ENCODE results near the gene SIRT1. TPM values are rescaled to one million over a fixed set of nuclear protein-coding genes. Genes with fewer than 3 reads are reported as not detected.
"Not testable (repeated sequence)": the region's sequence is repeated elsewhere in the genome, so short reads cannot be mapped to it uniquely, and the experiment has no call there.

SIRT1 gene
- total RNA-seq, 1 donor from 2014 or later, result 8.5 TPM

DNA sequence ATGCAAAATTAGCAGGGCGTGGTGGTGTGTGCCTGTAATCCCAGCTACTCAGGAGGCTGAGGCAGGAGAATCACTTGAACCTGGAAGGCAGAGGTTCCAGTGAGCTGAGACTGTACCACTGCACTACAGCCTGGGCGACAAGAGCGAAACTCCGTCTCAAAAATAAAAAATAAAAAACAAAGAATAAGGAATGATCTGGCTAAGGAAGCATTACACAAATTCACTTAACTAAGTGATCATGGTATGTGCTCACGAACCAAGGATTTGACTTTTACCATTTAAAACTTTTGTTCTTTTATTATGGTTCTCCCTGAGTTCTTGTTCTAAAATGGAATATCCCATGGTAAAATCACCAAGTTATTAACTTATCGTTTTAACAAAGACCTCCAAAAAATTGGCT, 71.2 kb downstream of the SIRT1 start:
- DNase-seq (ENCODE audit: low read depth, low spot score), result no peak

DNA sequence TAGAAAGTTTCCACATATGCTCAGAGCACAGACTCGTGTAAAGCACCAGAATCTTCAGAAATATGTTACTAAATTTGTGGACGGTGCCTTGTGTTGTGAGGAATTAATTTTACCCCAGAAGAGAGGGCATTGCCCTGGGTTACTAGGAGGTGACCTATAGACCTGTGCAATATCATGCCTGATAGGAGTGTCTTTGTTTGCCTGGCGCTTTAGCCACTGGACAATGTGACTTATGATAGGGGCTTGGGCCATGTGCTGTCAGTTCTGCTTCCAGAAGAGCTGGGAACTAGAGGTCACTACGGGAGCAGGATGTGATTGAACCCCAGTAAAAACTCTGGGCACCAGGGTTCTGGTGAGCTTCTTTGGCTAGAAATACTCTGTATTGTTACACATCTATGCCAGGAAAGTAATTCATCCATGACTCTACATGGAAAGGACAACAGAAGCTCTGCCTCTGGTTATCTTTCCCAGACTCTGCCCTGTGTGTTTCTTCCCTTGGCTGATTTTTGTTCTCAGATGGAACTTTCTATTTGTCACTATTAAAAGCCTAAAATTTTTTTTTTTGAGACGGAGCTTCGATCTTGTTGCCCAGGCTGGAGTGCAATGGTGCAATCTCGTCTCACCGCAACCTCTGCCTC, 75.5 kb downstream of the SIRT1 start:
- no peak for DNase-seq (ENCODE audit: low read depth, low spot score)

DNA sequence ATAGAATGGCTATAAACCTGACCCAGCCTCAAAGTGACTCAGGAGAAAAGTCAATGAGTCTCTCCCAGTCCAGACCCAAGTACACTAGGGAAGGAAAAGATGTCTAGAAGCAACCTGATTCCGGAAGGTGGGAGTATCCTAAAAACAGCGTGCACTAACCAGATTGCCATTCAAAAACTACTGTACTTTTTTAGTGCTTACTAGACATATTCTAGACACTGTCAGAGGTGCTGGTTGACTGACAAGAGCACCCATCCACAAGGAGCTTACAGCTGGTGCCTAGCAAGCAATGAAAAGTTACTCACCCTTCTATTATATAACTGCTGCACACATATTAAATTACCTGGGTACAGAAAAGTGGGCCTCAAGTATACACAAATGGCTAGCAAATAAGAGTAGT, 81.0 kb downstream of the SIRT1 start:
- DNase-seq (ENCODE audit: low read depth, low spot score), result no peak

DNA sequence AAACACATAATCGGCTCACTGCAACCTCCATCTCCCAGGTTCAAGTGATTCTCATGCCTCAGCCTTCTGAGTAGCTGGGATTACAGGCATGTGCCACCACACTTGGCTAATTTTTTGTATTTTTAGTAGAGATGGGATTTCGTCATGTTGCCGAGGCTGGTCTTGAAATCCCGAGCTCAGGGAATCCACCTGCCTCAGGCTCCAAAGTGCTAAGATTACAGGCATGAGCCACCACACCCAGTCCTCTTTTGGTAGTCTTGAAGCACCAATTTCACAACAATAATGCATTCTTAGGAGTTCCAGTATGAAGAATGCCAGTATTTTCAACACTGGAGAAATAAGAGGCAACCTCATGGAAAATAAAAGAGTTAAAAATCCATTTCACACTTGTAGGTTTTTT, 81.6 kb downstream of the SIRT1 start:
- DNase-seq (ENCODE audit: low read depth, low spot score), result not testable (repeated sequence)

Other genes starting within 250 kb of the SIRT1 start
- gene CTNNA3, start 188.5 kb upstream of the SIRT1 start, total RNA-seq, result not detected in 2 replicates
- 0.13 and 0.39 TPM in 2 replicates for gene DNAJC12, start 46.5 kb upstream of the SIRT1 start, total RNA-seq
- gene HERC4, start 190.6 kb downstream of the SIRT1 start, total RNA-seq, result 42.5 and 70.2 TPM in 2 replicates
- gene MYPN, start 224.8 kb downstream of the SIRT1 start, total RNA-seq, result under 0.01 and 0.14 TPM in 2 replicates

Data from pulmonary artery endothelial cell (primary cell).